Ammon's horn (tissue), 1 donor: Measurements from ENCODE around the gene MEIS1.

Experiments used
- DNase-seq: peaks from one replicate; pipeline ENCODE4 v3.0.0-alpha.2; 2016; ENCODE audit warnings: low spot score

Gene MEIS1

DNA sequence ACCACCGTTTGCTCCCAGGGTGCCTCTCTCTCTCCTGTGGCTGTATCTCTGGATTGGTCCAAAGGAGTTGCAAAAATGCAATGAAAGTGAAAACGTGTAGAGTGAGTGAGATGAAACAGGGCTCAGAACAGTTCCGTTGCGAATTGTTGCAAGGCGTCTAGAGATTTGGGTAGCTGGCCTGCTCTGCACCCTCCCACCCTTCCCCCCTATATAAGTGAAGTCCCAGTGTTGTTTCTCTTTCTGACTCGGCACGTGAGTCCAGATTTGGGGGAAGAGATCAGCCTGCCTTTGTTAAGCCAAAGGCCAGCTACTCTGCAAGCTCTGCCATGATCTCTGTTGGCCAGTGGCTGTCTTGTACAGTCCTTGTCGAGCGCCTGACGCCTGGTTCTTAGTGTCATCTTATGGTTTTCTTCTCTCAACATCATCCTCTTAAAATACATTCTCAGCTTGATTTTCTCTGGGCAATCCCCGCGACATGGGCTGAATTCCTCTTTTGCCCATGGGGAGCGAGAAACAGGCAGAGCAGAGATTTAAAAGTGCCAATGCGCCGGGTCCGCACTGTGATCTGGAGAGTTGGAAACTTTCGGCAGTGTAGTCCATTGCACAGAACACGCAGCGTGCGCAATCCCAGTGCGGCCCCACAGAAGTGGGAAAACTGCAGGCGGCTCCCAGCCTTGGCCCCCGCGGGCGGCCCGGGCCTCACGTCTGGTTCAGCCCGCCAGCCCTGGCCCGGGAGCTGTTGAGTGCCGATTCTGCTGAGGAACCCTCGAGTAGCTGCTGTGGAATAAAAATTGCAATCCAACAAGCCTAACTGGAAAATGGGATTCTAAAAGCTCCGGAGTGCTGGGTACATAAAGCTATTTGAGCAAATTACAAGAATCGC, 9.3 kb downstream of the MEIS1 start:
- no peak for DNase-seq

GRCh38 chr2:66445076-66445924, 10.4 kb downstream of the MEIS1 start:
- no peak for DNase-seq

GRCh38 chr2:66445925-66446871, 11.3 kb downstream of the MEIS1 start:
- no peak for DNase-seq

- DNase-seq = no peak
Observed at GRCh38 chr2:66446941-66447340, 12.0 kb downstream of the MEIS1 start.

GRCh38 chr2:66447677-66448076, 12.8 kb downstream of the MEIS1 start:
- no peak for DNase-seq

DNA sequence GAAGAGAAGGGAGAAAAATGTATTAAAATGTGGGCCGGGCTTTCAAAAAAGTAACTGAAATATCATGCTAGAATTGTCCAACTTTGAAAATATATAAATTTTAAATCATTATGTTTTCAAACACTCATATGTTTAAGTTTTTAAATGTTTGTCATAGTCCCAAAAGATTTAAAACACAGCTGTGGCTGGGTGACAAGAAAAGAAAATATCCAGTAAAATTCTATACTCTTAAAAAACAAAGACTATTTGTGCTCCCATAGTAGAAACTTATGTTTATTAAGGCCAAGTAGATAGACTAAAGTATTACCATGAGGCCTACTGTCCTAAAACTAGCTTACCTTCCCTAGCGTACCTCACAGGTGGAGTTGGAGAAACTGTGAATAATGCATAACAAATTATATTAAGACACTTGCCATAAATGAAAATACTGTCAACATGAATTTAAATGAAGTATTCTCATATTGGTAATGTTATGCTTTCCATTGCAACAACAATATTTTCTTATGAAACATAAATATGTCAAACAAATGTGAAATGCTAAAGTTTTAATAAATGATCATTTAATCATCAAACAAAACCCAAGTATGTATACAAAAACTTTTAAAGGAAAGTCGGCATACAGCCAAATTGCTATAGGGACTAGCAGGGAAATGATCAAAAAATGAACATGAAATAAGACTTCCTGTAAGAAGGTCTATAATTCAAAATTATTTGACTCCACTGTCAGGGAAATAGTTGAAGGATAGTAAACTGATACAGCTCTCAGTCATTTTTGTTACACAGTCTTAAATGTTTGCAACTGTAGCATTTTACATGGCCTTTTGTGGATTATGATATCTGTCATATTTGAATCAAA, 13.4 kb downstream of the MEIS1 start:
- no peak for DNase-seq

- no peak for DNase-seq
Observed at GRCh38 chr2:66452214-66452613, 17.3 kb downstream of the MEIS1 start.

DNA sequence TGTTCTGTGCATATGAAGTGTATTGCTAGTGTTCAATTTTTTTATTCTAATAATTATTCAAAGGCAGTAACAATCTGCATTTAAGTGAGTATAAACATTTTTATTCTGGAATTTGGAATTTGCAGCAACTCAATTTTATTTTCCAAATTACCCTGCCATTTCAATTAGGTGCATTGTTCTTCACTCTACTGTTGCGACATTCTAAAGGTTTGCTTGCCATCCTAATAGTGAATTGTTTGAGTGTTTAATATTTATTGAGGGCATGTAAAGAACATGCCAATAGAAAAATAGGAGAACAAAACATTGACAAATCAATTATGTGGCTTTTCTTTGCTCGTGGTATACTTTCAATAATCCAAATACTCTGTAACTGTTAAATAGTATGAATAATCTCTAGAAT, 18.0 kb downstream of the MEIS1 start:
- no peak for DNase-seq

GRCh38 chr2:66455490-66455889, 20.6 kb downstream of the MEIS1 start:
- no peak for DNase-seq

GRCh38 chr2:66456183-66457041, 21.5 kb downstream of the MEIS1 start:
- DNase-seq = no peak

GRCh38 chr2:66457545-66457944, 22.6 kb downstream of the MEIS1 start:
- no peak for DNase-seq

- DNase-seq = no peak
Observed at GRCh38 chr2:66460031-66460430, 25.1 kb downstream of the MEIS1 start.

GRCh38 chr2:66461001-66461663, 26.2 kb downstream of the MEIS1 start:
- DNase-seq = no peak

- DNase-seq = no peak
Observed at GRCh38 chr2:66461664-66462500, 27.0 kb downstream of the MEIS1 start.

DNA sequence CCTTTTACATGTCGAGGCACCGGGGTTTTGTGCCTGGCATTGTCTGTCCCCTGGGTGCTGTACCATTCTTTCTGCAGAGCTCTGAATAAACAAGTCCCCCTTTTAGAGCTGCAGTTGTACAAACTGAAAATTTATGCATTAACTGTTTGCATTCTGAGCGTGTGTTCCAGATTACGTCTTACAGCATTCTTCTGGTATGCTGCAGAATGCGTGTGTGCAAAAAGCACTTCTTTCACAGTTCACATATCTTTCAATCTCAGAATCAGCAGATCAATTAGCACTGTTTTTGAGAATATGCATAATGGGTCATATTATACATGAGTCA, 27.5 kb downstream of the MEIS1 start:
- DNase-seq = no peak

- no peak for DNase-seq
Observed at GRCh38 chr2:66463206-66463755, 28.4 kb downstream of the MEIS1 start.

DNA sequence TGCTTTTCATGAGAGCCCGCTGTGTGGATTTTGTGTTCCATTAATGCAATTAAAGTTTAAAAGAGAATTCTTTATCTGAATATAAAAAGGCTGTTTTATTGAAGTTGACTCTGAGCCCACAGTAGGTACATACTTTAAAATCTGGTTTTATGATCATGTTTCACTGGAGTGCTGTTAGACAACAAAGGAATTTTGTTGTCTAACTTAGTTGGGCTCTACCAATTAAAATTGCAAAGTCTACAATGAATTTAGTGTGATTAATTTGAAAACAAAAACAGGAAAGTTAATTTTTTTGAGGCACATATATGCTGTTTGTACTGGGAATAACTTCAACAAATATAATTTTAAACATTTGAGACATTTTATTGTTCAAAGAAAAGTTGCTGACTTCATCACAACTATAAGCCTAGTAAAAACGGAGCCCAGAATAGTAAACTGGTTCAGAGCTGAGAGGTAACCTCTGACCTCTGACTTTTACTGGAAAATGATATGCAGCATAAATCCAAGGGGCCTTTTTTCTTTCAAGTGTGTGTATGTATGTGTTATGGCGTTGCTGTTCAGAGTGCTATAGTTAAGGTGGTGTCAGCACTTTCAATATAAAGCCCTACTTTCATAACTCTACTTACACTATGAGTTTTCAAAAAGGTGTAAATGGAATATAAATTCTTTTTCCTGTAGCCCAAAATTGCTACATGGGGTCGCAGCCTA, 30.2 kb downstream of the MEIS1 start:
- DNase-seq = no peak

GRCh38 chr2:66466433-66466832, 31.5 kb downstream of the MEIS1 start:
- no peak for DNase-seq
